ENCODE measurements around the gene NUP107.

DNA sequence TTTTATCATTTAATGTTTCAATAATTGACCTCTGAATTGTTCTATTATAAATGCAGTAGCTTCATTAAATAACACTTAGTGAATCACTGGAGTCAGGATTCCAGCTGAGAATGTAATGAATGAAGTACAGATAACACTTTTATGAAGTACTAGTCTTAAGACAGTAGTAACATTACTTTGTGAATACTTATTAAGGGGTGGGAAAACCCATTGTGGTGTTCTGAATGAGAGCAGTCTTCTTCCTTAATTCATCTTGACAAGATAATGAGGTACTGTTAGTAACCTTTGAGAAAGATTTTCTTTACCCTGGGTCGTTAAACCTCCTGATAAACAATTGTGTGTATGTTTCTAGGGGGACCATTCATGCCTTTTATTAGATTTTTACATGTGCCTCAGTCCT, 12.7 kb downstream of the NUP107 start:
- TF ChIP-seq CTCF (conservative IDR thresholded peaks at IDR 0.05) (no peak), ZFX (IDR thresholded peaks at IDR 0.05) (no peak)

Measured in C4-2B (cell line).